IMR-90 (cell line): ENCODE data around the gene GPRC5D. TPM values are rescaled to one million over a fixed set of nuclear protein-coding genes. Genes with fewer than 3 reads are reported as not detected.

Experiments
- ATAC-seq: fragments of 200-7000 bp; cut with Tn5 transposase; 2 replicates; pipeline ENCODE4 v1.9.1; 2020; ENCODE audit warnings: low read depth, mild to moderate bottlenecking, moderate library complexity
- BruUV-seq: library from RNA; stranded (reverse); fragments of 400-500 nt; replicated peaks from 2 replicates; lab custom pipeline; 2021; lab: Mats Ljungman, UMichigan
- CTCF ChIA-PET: fragments of 300-600 bp; formaldehyde crosslinking; extraction: SDS; loops from one replicate; lab custom pipeline; 2021; ENCODE audit warnings: antibody characterized with exemption; lab: Yijun Ruan, JAX
- POLR2A ChIA-PET: fragments of 300-600 bp; sonication (Branson Sonifier 250); formaldehyde crosslinking; loops from one replicate; lab custom pipeline; 2022; ENCODE audit warnings: antibody characterized with exemption; ENCODE audit not compliant: unreplicated experiment; lab: Charles Lee
- DNase-seq: peaks from one replicate; pipeline ENCODE4 v3.0.0; 2013
- H2AFZ ChIP-seq: replicated peaks from 2 replicates; pipeline ENCODE3; 2013; ENCODE audit warnings: low read length, mild to moderate bottlenecking; ENCODE audit not compliant: poor library complexity
- H2AK5ac ChIP-seq: 2 replicates; pipeline ENCODE4 v1.6.1; 2013; ENCODE audit warnings: low read depth, low read length, inconsistent platforms
- H2AK9ac ChIP-seq: replicated peaks from 2 replicates; pipeline ENCODE3; 2013; ENCODE audit warnings: mild to moderate bottlenecking, low read depth, low read length, moderate library complexity; ENCODE audit not compliant: poor library complexity
- H2BK120ac ChIP-seq: 2 replicates; pipeline ENCODE4 v1.6.1; 2013; ENCODE audit warnings: low read depth, low read length, inconsistent platforms
- H2BK15ac ChIP-seq: 3 replicates; pipeline ENCODE4 v1.6.1; 2013; ENCODE audit warnings: low read depth, low read length, inconsistent platforms
- H2BK20ac ChIP-seq: 2 replicates; pipeline ENCODE4 v1.6.1; 2013; ENCODE audit warnings: low read depth, mild to moderate bottlenecking, inconsistent platforms, low read length, moderate library complexity
- H2BK5ac ChIP-seq: 2 replicates; pipeline ENCODE4 v1.6.1; 2013; ENCODE audit warnings: mild to moderate bottlenecking, low read depth, low read length, inconsistent platforms; ENCODE audit not compliant: poor library complexity, severe bottlenecking
- H3K14ac ChIP-seq: replicated peaks from 2 replicates; pipeline ENCODE4 v1.6.1; 2013; ENCODE audit warnings: low read depth, low read length, inconsistent platforms
- H3K18ac ChIP-seq: 2 replicates; pipeline ENCODE4 v1.6.1; 2013; ENCODE audit warnings: low read depth, low read length, control low read depth
- H3K23ac ChIP-seq: 2 replicates; pipeline ENCODE4 v1.6.1; 2013; ENCODE audit warnings: low read depth, low read length, inconsistent platforms
- H3K27ac ChIP-seq: 2 replicates; pipeline ENCODE4 v1.5.1; 2013; ENCODE audit warnings: mild to moderate bottlenecking, control low read depth, low read length; ENCODE audit not compliant: insufficient read depth
- H3K27me3 ChIP-seq: 2 replicates; pipeline ENCODE4 v1.6.1; 2013; ENCODE audit warnings: low read length; ENCODE audit not compliant: control insufficient read depth, insufficient read depth
- H3K36me3 ChIP-seq: 2 replicates; pipeline ENCODE4 v1.6.1; 2013; ENCODE audit warnings: low read length, mixed read lengths; ENCODE audit not compliant: control insufficient read depth, insufficient read depth
- H3K4ac ChIP-seq: 2 replicates; pipeline ENCODE4 v1.6.1; 2013; ENCODE audit warnings: low read depth, low read length, inconsistent platforms
- H3K4me1 ChIP-seq: 2 replicates; pipeline ENCODE4 v1.6.1; 2013; ENCODE audit warnings: low read length, mixed read lengths; ENCODE audit not compliant: control insufficient read depth, insufficient read depth
- H3K4me2 ChIP-seq: 2 replicates; pipeline ENCODE4 v1.6.1; 2013; ENCODE audit warnings: low read depth, mild to moderate bottlenecking, control low read depth, low read length, moderate library complexity
- H3K4me3 ChIP-seq: 2 replicates; pipeline ENCODE4 v1.5.1; 2013; ENCODE audit warnings: low read depth, mild to moderate bottlenecking, control low read depth, low read length, moderate library complexity; ENCODE audit not compliant: insufficient read depth
- H3K56ac ChIP-seq: 2 replicates; pipeline ENCODE4 v1.6.1; 2013; ENCODE audit warnings: low read length, inconsistent platforms; ENCODE audit not compliant: insufficient read depth; ENCODE audit errors: extremely low read depth
- H3K79me1 ChIP-seq, 2 experiments: 2 replicates each; pipeline ENCODE4 v1.6.1; 2013; ENCODE audit warnings: low read length in 2 of 2, inconsistent platforms in 1 of 2, low read depth in 1 of 2
- H3K9ac ChIP-seq: 2 replicates; pipeline ENCODE4 v1.6.1; 2013; ENCODE audit warnings: low read depth, low read length, control low read depth
- H3K9me1 ChIP-seq: 2 replicates; pipeline ENCODE4 v1.6.1; 2013; ENCODE audit warnings: low read length, inconsistent platforms; ENCODE audit not compliant: insufficient read depth
- H3K9me3 ChIP-seq: 2 replicates; pipeline ENCODE4 v1.6.1; 2013; ENCODE audit warnings: low read length; ENCODE audit not compliant: control insufficient read depth, insufficient read depth
- H4K20me1 ChIP-seq: 2 replicates; pipeline ENCODE4 v1.6.1; 2013; ENCODE audit warnings: low read length, inconsistent platforms; ENCODE audit not compliant: insufficient read depth
- H4K5ac ChIP-seq: 2 replicates; pipeline ENCODE4 v1.6.1; 2013; ENCODE audit warnings: mild to moderate bottlenecking, low read depth, low read length, control low read depth
- H4K8ac ChIP-seq, 2 experiments: 2 replicates each; pipeline ENCODE4 v1.6.1; 2013; ENCODE audit warnings: low read depth in 2 of 2, low read length in 2 of 2, control low read depth in 1 of 2, inconsistent platforms in 1 of 2
- H4K91ac ChIP-seq: 2 replicates; pipeline ENCODE4 v1.6.1; 2013; ENCODE audit warnings: low read depth, low read length, inconsistent platforms; ENCODE audit not compliant: insufficient read depth
- BHLHE40 ChIP-seq: fragments of 150-350 bp; IDR thresholded peaks from 2 replicates; pipeline ENCODE4 v1.6.1; 2016; ENCODE audit warnings: mild to moderate bottlenecking, low read depth, low read length
- CEBPB ChIP-seq: IDR thresholded peaks from 2 replicates; pipeline ENCODE4 v1.6.1; 2012; ENCODE audit warnings: low read depth, low read length, improper control_type of control experiment
- CHD1 ChIP-seq: IDR thresholded peaks from 2 replicates; pipeline ENCODE4 v1.6.1; 2012; ENCODE audit warnings: low read depth, low read length, improper control_type of control experiment
- MXI1 ChIP-seq: IDR thresholded peaks from 2 replicates; pipeline ENCODE4 v1.6.1; 2012; ENCODE audit warnings: low read depth, mild to moderate bottlenecking, low read length, moderate library complexity, borderline replicate concordance
- RCOR1 ChIP-seq: IDR thresholded peaks from 2 replicates; pipeline ENCODE4 v1.6.1; 2012; ENCODE audit warnings: mild to moderate bottlenecking, low read length, improper control_type of control experiment; ENCODE audit not compliant: insufficient replicate concordance
- WGBS, 2 experiments: methylation state at CpG; one replicate each; pipeline versions ENCODE4 v1.1.5 to v1.1.7; 2013; ENCODE audit warnings: missing lambda C conversion rate in 2 of 2; ENCODE audit not compliant: insufficient read length in 1 of 2; ENCODE audit errors: extremely low coverage in 2 of 2; 5-methylcytosine and 5-hydroxymethylcytosine counted together
- dilution Hi-C: fragments of 300-500 bp; cut with HindIII; formaldehyde crosslinking; loops from one replicate; pipeline ENCODE4 v1.14.3; 2018; ENCODE audit warnings: low sequenced_read_pairs; ENCODE audit not compliant: unreplicated experiment
- in situ Hi-C: fragments of 300-500 bp; cut with MboI; formaldehyde crosslinking; loops from 3 replicates; pipeline ENCODE4 v1.14.3; 2019; ENCODE audit warnings: low sequenced_read_pairs, inconsistent platforms, mixed read lengths
- intact Hi-C: fragments of 100-400 bp; cut with micrococcal nuclease; formaldehyde crosslinking; loops from 2 replicates; pipeline ENCODE4 v1.10.0; 2022
- polyA plus RNA-seq, 3 experiments: library from polyadenylated mRNA; depleted of rRNA; stranded (reverse); fragments of >200 nt; gene quantifications; 2 replicates each; pipeline ENCODE4 v1.2.3, GENCODE V29; 2012; ENCODE audit warnings: low replicate concordance in 1 of 3
- total RNA-seq: library from RNA; depleted of rRNA; stranded (reverse); fragments of >200 nt; gene quantifications from 2 replicates; pipeline ENCODE4 v1.2.3, GENCODE V29; 2012
- TF ChIP-seq, protein P1 (sequence below): fragments of 150-350 bp; IDR thresholded peaks from 2 replicates; pipeline ENCODE4 v1.6.1; 2017; ENCODE audit warnings: mild to moderate bottlenecking, antibody characterized with exemption, low read length, low read depth
- TF ChIP-seq, protein P2 (sequence below): conservative IDR thresholded peaks from 2 replicates; pipeline ENCODE4 v1.5.1; 2012; ENCODE audit warnings: mild to moderate bottlenecking, low read depth, low read length, improper control_type of control experiment

The GPRC5D gene
- total and polyA plus RNA-seq, 2 of the 4 experiments (the other 2 are of a cell fraction): not detected

DNA sequence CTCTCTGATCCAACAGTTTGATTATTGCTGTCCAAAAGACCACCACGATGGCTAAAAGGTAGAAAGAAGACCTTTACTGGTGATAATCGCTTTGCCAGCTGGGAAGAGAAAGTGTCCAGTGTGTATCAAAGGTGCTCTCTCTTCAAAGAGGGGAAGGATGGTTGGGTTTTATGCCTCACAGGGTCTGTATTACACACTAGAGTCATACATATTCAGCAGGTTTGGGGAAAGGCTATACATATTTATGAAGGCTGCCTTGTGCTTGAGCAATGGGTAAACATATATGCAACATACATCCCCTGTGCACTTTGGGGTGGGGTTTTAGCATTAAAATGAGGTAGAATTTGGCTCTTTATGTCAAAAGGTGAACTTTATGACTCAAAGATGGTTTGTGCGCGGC is 18.2 kb downstream of the GPRC5D start:
- intact Hi-C loops: no loop called here
- Histone ChIP-seq H4K20me1 (no peaks in the 10 kb centered on the region), H2BK20ac (no peak overlapping the region), H4K91ac (no peak overlapping the region), H3K4me3 (no peak overlapping the region), H3K23ac (no peak overlapping the region), H2AFZ (no peak overlapping the region), H3K79me1 (no peaks in the 10 kb centered on the region; a peak in 2 of 4 replicates), H4K5ac (no peak overlapping the region), H3K18ac (peak overlapping the region; percentile 10; the same call in 1 of the 2 replicates), H3K9me1 (no peaks in the 10 kb centered on the region), H3K14ac (no peak overlapping the region), H2BK120ac (no peak overlapping the region), H3K27me3 (no peaks in the 10 kb centered on the region), H2AK9ac (no peak overlapping the region), H3K4me1 (peaks cover 2% of the 10 kb centered on the region; the same call in 1 of the 2 replicates), H3K36me3 (peaks cover 3% of the 10 kb centered on the region), H3K56ac (no peak overlapping the region), H3K9ac (no peak overlapping the region), H3K4me2 (no peak overlapping the region), H2BK15ac (no peak overlapping the region), H2BK5ac (no peak overlapping the region), H3K27ac (no peak overlapping the region), H3K9me3 (no peaks in the 10 kb centered on the region), H2AK5ac (no peak overlapping the region), H4K8ac (no peak overlapping the region), H3K4ac (no peak overlapping the region)
- DNase-seq: no peak
- CTCF ChIA-PET: no interaction called here
- no peak for ATAC-seq
- in situ Hi-C loops: no loop called here
- 100% methylated on average over 2 of the region's 4 CpGs; no CpG with 5 or more reads in 1 of the 2 experiments for WGBS, 2 experiments
- no peak for TF ChIP-seq CEBPB
- TF ChIP-seq BHLHE40: no peak
- TF ChIP-seq, protein P1, sequence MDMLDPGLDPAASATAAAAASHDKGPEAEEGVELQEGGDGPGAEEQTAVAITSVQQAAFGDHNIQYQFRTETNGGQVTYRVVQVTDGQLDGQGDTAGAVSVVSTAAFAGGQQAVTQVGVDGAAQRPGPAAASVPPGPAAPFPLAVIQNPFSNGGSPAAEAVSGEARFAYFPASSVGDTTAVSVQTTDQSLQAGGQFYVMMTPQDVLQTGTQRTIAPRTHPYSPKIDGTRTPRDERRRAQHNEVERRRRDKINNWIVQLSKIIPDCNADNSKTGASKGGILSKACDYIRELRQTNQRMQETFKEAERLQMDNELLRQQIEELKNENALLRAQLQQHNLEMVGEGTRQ: no peak
- TF ChIP-seq, protein P2, sequence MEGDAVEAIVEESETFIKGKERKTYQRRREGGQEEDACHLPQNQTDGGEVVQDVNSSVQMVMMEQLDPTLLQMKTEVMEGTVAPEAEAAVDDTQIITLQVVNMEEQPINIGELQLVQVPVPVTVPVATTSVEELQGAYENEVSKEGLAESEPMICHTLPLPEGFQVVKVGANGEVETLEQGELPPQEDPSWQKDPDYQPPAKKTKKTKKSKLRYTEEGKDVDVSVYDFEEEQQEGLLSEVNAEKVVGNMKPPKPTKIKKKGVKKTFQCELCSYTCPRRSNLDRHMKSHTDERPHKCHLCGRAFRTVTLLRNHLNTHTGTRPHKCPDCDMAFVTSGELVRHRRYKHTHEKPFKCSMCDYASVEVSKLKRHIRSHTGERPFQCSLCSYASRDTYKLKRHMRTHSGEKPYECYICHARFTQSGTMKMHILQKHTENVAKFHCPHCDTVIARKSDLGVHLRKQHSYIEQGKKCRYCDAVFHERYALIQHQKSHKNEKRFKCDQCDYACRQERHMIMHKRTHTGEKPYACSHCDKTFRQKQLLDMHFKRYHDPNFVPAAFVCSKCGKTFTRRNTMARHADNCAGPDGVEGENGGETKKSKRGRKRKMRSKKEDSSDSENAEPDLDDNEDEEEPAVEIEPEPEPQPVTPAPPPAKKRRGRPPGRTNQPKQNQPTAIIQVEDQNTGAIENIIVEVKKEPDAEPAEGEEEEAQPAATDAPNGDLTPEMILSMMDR: no peak
- no peak for TF ChIP-seq MXI1
- no peak for TF ChIP-seq CHD1
- TF ChIP-seq RCOR1: no peak
- no TSS peak for BruUV-seq
- POLR2A ChIA-PET: no interaction called here
- dilution Hi-C loops: no loop called here
